SK-N-MC (cell line): ENCODE results near the gene TUBGCP3.

Source experiments
- DNase-seq: peaks from one replicate; pipeline ENCODE4 v3.0.0-alpha.2; 2011; ENCODE audit warnings: low read depth, low spot score
- H3K27ac ChIP-seq: fragments of 200-600 bp; sonication (generic); 2 replicates; pipeline ENCODE4 v1.5.1; 2016; ENCODE audit warnings: mixed run types
- H3K36me3 ChIP-seq: fragments of 200-600 bp; sonication (generic); 2 replicates; pipeline ENCODE4 v1.6.1; 2017; ENCODE audit warnings: antibody characterized with exemption, low read length, mixed read lengths; ENCODE audit not compliant: insufficient read depth
- H3K4me3 ChIP-seq: fragments of 200-600 bp; sonication (generic); 2 replicates; pipeline ENCODE4 v1.5.1; 2016
- H3K9ac ChIP-seq: fragments of 200-600 bp; sonication (generic); 2 replicates; pipeline ENCODE4 v1.8.0; 2017; ENCODE audit warnings: mixed run types, mixed read lengths; ENCODE audit not compliant: insufficient read length
- H3K9me3 ChIP-seq: fragments of 200-600 bp; sonication (generic); 2 replicates; pipeline ENCODE4 v1.6.1; 2017; ENCODE audit warnings: low read depth, mild to moderate bottlenecking, antibody characterized with exemption, low read length, moderate library complexity, mixed read lengths
- EZH2 ChIP-seq: fragments of 200-600 bp; sonication (generic); IDR thresholded peaks from one replicate; pipeline ENCODE4 v1.6.1; 2017; ENCODE audit warnings: antibody characterized with exemption
- FOXP2 ChIP-seq: optimal IDR thresholded peaks from 2 replicates; pipeline ENCODE3; 2011; ENCODE audit warnings: mild to moderate bottlenecking, moderate library complexity; ENCODE audit not compliant: insufficient read depth; ENCODE audit errors: extremely low read length, control extremely low read depth
- POLR2AphosphoS5 ChIP-seq: IDR thresholded peaks from 2 replicates; pipeline ENCODE4 v1.6.1; 2012; ENCODE audit warnings: mild to moderate bottlenecking, low read depth, low read length, borderline replicate concordance

Gene TUBGCP3

GRCh38 chr13:112575675-112576074 is 12.3 kb downstream of the TUBGCP3 start:
- H3K27ac ChIP-seq = no peak overlapping the region
- DNase-seq = no peak

GRCh38 chr13:112574834-112575613 is 12.9 kb downstream of the TUBGCP3 start:
- no peak for DNase-seq
- Histone ChIP-seq H3K27ac (no peak overlapping the region), H3K9ac (no peak overlapping the region), H3K4me3 (no peak overlapping the region), H3K36me3 (peaks cover 4% of the 10 kb centered on the region), H3K9me3 (no peaks in the 10 kb centered on the region)
- no peak for TF ChIP-seq FOXP2
- TF ChIP-seq POLR2AphosphoS5 = no peak
- no peak for TF ChIP-seq EZH2

More at GRCh38 chr13:112575675-112576074, 12.3 kb downstream of the TUBGCP3 start:
- no peak overlapping the region for H3K9ac ChIP-seq
- no peak for TF ChIP-seq EZH2
- no peak for TF ChIP-seq FOXP2
- no peak for TF ChIP-seq POLR2AphosphoS5
- peaks cover 4% of the 10 kb centered on the region for H3K36me3 ChIP-seq
- no peak overlapping the region for H3K4me3 ChIP-seq
- H3K9me3 ChIP-seq = no peaks in the 10 kb centered on the region

GRCh38 chr13:112574416-112574815 is 13.5 kb downstream of the TUBGCP3 start:
- Histone ChIP-seq H3K4me3 (no peak overlapping the region), H3K27ac (no peak overlapping the region), H3K9ac (no peak overlapping the region), H3K9me3 (no peaks in the 10 kb centered on the region), H3K36me3 (no peaks in the 10 kb centered on the region; the same call in 1 of the 2 replicates)
- no peak for DNase-seq
- TF ChIP-seq EZH2 = no peak
- TF ChIP-seq FOXP2 = no peak
- no peak for TF ChIP-seq POLR2AphosphoS5

GRCh38 chr13:112573710-112574109 is 14.2 kb downstream of the TUBGCP3 start:
- H3K9ac ChIP-seq = no peak overlapping the region
- no peak for DNase-seq
- no peak overlapping the region for H3K27ac ChIP-seq
- TF ChIP-seq POLR2AphosphoS5 (no peak), EZH2 (no peak), FOXP2 (no peak)
- no peaks in the 10 kb centered on the region for H3K9me3 ChIP-seq
- no peak overlapping the region for H3K4me3 ChIP-seq
- peaks cover 7% of the 10 kb centered on the region; the same call in 1 of the 2 replicates for H3K36me3 ChIP-seq

GRCh38 chr13:112572366-112572765 is 15.6 kb downstream of the TUBGCP3 start:
- Histone ChIP-seq H3K9ac (no peak overlapping the region), H3K27ac (no peak overlapping the region), H3K36me3 (peaks cover 20% of the 10 kb centered on the region), H3K4me3 (no peak overlapping the region), H3K9me3 (no peaks in the 10 kb centered on the region)
- no peak for DNase-seq
- TF ChIP-seq FOXP2 = no peak
- no peak for TF ChIP-seq POLR2AphosphoS5
- TF ChIP-seq EZH2 = no peak

- no peaks in the 10 kb centered on the region for H3K9me3 ChIP-seq
- peaks cover 43% of the 10 kb centered on the region for H3K36me3 ChIP-seq
- H3K9ac ChIP-seq = no peak overlapping the region
- TF ChIP-seq FOXP2 = no peak
- TF ChIP-seq EZH2 = no peak
- no peak for TF ChIP-seq POLR2AphosphoS5
- H3K27ac ChIP-seq = no peak overlapping the region
- H3K4me3 ChIP-seq = no peak overlapping the region
- DNase-seq = no peak
These were observed 18.1 kb downstream of the TUBGCP3 start for GRCh38 chr13:112569821-112570220.

- no peak overlapping the region for H3K9ac ChIP-seq
- peaks cover 66% of the 10 kb centered on the region for H3K36me3 ChIP-seq
- DNase-seq = no peak
- H3K9me3 ChIP-seq = no peaks in the 10 kb centered on the region
- TF ChIP-seq EZH2 (no peak), POLR2AphosphoS5 (no peak), FOXP2 (no peak)
- no peak overlapping the region for H3K4me3 ChIP-seq
- no peak overlapping the region for H3K27ac ChIP-seq
These were observed 20.6 kb downstream of the TUBGCP3 start for GRCh38 chr13:112567161-112567862.

GRCh38 chr13:112562786-112563383 is 25.1 kb downstream of the TUBGCP3 start:
- no peaks in the 10 kb centered on the region for H3K9me3 ChIP-seq
- no peak overlapping the region for H3K9ac ChIP-seq
- TF ChIP-seq FOXP2 = no peak
- no peak for TF ChIP-seq POLR2AphosphoS5
- TF ChIP-seq EZH2 = no peak
- DNase-seq = no peak
- H3K4me3 ChIP-seq = no peak overlapping the region
- H3K36me3 ChIP-seq = peaks cover 85% of the 10 kb centered on the region
- H3K27ac ChIP-seq = no peak overlapping the region
